Breast epithelium (tissue), 4 donors: ENCODE results near the gene UBE4A. TPM values are rescaled to one million over a fixed set of nuclear protein-coding genes. Genes with fewer than 3 reads are reported as not detected.

Experiments used
- DNase-seq, 2 donors: peaks; one replicate each; pipeline ENCODE4 v3.0.0-alpha.2; 2019; ENCODE audit warnings: low spot score in 2 of 2
- H3K27ac ChIP-seq, 2 donors: fragments of 200-600 bp; sonication (generic) in 1 of 2; one replicate each; pipeline ENCODE4 v1.5.1; 2016 to 2019; ENCODE audit warnings: mild to moderate bottlenecking in 1 of 2
- H3K27me3 ChIP-seq, 2 donors: fragments of 200-600 bp; sonication (generic) in 1 of 2; one replicate each; pipeline versions ENCODE4 v1.5.1 to v1.6.0; 2017 to 2019; ENCODE audit warnings: control low read depth in 1 of 2, mild to moderate bottlenecking in 1 of 2
- H3K36me3 ChIP-seq: fragments of 200-600 bp; one replicate; pipeline ENCODE4 v1.5.1; 2019
- H3K4me1 ChIP-seq, 2 donors: fragments of 200-600 bp; sonication (generic); one replicate each; pipeline ENCODE4 v1.5.1; 2016 to 2019; ENCODE audit warnings: control low read depth in 1 of 2
- H3K4me3 ChIP-seq, 3 donors: fragments of 200-600 bp; sonication (generic); 1 replicate in 2 of 3; 2 replicates in 1 of 3; pipeline ENCODE4 v1.5.1; 2016 to 2019; ENCODE audit warnings: mild to moderate bottlenecking in 3 of 3, moderate library complexity in 2 of 3
- H3K9me3 ChIP-seq, 2 donors: fragments of 200-600 bp; sonication (generic) in 1 of 2; one replicate each; pipeline ENCODE4 v1.5.1; 2016 to 2019; ENCODE audit warnings: control low read depth in 1 of 2
- CTCF ChIP-seq, 3 donors: fragments of 450-650 bp; IDR thresholded peaks; one replicate each; pipeline ENCODE4 v1.5.1; 2016 to 2017; ENCODE audit warnings: antibody characterized with exemption in 3 of 3, mild to moderate bottlenecking in 3 of 3, moderate library complexity in 3 of 3
- POLR2A ChIP-seq: fragments of 450-650 bp; IDR thresholded peaks from one replicate; pipeline ENCODE4 v1.6.1; 2016; ENCODE audit warnings: antibody characterized with exemption, mild to moderate bottlenecking, moderate library complexity
- POLR2AphosphoS5 ChIP-seq, 3 donors: sonication (generic); formaldehyde crosslinking; IDR thresholded peaks; one replicate each; pipeline ENCODE4 v1.6.1; 2017; ENCODE audit warnings: antibody characterized with exemption in 3 of 3
- intact Hi-C: fragments of 100-400 bp; cut with DNase I; formaldehyde crosslinking; loops from one replicate; pipeline ENCODE4 v1.15.1; 2023; ENCODE audit warnings: low total_unique reads
- total RNA-seq, 3 donors: library from RNA; depleted of rRNA; stranded (reverse); fragments of >200 nt; gene quantifications; one replicate each; pipeline ENCODE4 v1.1.0, GENCODE V29; 2016

UBE4A gene
- total RNA-seq, 3 donors from 2014 or later: 39.0 to 51.5 (median 51.5) TPM

DNA sequence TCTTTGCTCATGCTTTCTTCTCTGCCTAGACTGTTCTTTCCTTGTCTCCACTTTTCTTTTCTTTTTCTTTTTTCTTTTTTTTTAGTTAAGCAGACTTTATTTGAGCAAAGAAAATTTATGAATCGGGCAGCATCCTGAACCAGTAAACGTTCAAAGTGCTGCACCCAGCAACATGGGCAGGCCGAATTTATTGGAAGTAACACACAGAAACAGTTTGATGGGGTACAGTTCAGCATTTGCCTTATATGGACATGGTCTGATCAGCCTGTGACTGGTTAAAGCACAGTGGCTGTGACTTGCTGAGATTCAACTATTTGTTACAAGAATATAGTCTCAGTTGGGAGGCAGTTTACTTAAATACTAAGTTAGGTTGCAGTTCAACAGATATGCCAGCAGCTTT lies 38.9 kb upstream of the UBE4A start:
- no peak overlapping the region for H3K4me3 ChIP-seq
- H3K27me3 ChIP-seq: no peaks in the 10 kb centered on the region
- H3K9me3 ChIP-seq: no peaks in the 10 kb centered on the region
- no peaks in the 10 kb centered on the region for H3K36me3 ChIP-seq
- TF ChIP-seq CTCF (IDR thresholded peaks at IDR 0.05) (no peak), POLR2A (no peak), POLR2AphosphoS5 (IDR thresholded peaks at IDR 0.05) (no peak)
- no peaks in the 10 kb centered on the region for H3K4me1 ChIP-seq
- intact Hi-C loops: no loop called here
- no peak overlapping the region for H3K27ac ChIP-seq
- no peak for DNase-seq

- no peaks in the 10 kb centered on the region for H3K27me3 ChIP-seq
- no peaks in the 10 kb centered on the region for H3K4me1 ChIP-seq
- DNase-seq: no peak
- intact Hi-C loops: no loop called here
- H3K9me3 ChIP-seq: no peaks in the 10 kb centered on the region
- H3K4me3 ChIP-seq: no peak overlapping the region
- H3K36me3 ChIP-seq: no peaks in the 10 kb centered on the region
- no peak for TF ChIP-seq POLR2A
- TF ChIP-seq POLR2AphosphoS5 (IDR thresholded peaks at IDR 0.05): no peak
- TF ChIP-seq CTCF (IDR thresholded peaks at IDR 0.05): no peak
- H3K27ac ChIP-seq: no peak overlapping the region
Observed at GRCh38 chr11:118321386-118322082, 37.9 kb upstream of the UBE4A start.

DNA sequence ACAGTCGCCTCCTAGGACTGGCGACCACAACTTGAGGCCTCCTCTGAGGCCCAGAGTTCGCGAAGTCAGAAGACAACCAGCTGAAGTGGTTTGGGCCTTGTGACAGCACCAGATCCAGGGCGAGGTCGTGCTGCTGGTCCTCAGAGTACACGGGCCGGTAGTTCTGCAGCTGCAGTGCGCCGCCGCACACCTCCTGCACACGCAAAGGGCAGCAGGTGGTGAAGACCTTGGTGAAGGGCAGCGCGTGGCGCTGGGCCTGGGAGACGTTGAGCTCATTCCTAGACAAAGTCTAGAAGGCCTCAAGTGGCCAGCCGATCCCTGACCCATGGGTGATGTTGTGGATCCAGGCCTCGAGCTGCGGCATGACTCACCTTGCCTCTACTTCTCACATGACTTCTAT lies 36.7 kb upstream of the UBE4A start:
- H3K27ac ChIP-seq: no peak overlapping the region
- no peaks in the 10 kb centered on the region for H3K9me3 ChIP-seq
- no peak overlapping the region for H3K4me3 ChIP-seq
- TF ChIP-seq POLR2AphosphoS5 (IDR thresholded peaks at IDR 0.05) (no peak), POLR2A (no peak), CTCF (IDR thresholded peaks at IDR 0.05) (no peak)
- H3K27me3 ChIP-seq: no peaks in the 10 kb centered on the region
- DNase-seq: no peak
- no peaks in the 10 kb centered on the region for H3K36me3 ChIP-seq
- H3K4me1 ChIP-seq: no peaks in the 10 kb centered on the region
- intact Hi-C loops: no loop called here

DNA sequence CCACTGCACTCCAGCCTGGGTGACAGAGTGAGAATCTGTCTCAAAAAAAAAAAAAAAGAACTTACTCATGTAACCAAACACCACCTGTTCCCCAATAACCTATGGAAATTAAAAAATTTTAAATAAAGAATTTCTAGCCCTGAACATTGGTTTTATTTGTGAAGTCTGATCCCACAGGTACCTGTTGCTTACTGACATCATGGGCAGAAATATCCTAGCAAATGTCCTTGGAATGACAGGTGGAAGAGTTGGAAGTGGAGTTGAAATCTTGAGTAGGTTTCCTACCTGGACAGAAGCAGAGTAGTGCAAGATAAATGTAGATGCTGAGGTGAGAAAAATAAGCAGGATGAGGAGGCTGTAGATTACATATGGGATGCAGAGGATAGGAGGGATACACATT lies 34.1 kb upstream of the UBE4A start:
- no peaks in the 10 kb centered on the region for H3K27me3 ChIP-seq
- no peaks in the 10 kb centered on the region for H3K4me1 ChIP-seq
- intact Hi-C loops: no loop called here
- DNase-seq: no peak
- no peak overlapping the region for H3K4me3 ChIP-seq
- H3K9me3 ChIP-seq: no peaks in the 10 kb centered on the region
- no peak overlapping the region for H3K27ac ChIP-seq
- H3K36me3 ChIP-seq: no peaks in the 10 kb centered on the region
- TF ChIP-seq POLR2A (no peak), CTCF (IDR thresholded peaks at IDR 0.05) (no peak), POLR2AphosphoS5 (IDR thresholded peaks at IDR 0.05) (no peak)

DNA sequence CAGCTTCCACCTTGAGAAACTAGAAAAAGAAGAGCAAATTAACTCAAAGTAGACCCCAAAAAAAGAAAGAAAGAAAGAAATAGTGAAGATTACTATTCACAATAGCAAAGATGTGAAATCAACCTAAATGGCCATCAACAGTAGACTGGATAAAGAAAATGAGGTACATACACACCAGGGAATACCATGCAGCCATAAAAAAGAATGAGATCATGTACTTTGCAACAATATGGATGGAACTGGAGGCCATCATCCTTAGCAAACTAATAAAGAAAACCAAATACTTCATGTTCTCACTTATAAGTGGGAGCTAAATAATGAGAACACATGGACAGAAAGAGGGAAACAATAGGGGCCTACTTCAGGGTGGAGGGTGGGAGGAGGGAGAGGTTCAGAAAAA lies 30.7 kb upstream of the UBE4A start:
- H3K27me3 ChIP-seq: no peaks in the 10 kb centered on the region
- H3K4me3 ChIP-seq: no peak overlapping the region
- no peaks in the 10 kb centered on the region for H3K9me3 ChIP-seq
- TF ChIP-seq POLR2A (no peak), CTCF (IDR thresholded peaks at IDR 0.05) (no peak), POLR2AphosphoS5 (IDR thresholded peaks at IDR 0.05) (no peak)
- no peaks in the 10 kb centered on the region for H3K36me3 ChIP-seq
- DNase-seq: no peak
- no peaks in the 10 kb centered on the region for H3K4me1 ChIP-seq
- H3K27ac ChIP-seq: no peak overlapping the region
- intact Hi-C loops: no loop called here
